ENCODE data around the gene FUT8. TPM values are rescaled to one million over a fixed set of nuclear protein-coding genes. Genes with fewer than 3 reads are reported as not detected.

The FUT8 gene
- total and polyA plus RNA-seq, 4 donors = 1.1 to 14.1 (median 4.0) TPM

DNA sequence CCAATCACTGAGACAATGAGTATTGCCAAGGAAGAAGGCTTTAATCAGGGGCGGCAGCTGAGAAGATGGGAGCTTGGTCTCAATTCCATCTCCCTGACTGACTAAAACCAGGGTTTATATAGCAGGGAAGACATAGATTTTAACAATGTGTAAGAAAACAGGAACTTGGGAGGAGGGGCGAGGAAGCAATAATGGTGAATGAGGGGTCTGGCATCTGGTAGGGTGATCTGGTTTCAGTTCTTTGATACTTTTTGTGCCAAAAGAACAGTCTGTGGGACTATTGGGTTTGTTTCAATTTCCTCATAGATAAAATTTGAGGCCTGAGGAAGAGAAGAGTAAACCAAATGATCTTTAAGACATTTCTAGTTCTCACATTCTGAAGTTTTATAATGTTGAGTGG lies 49.2 kb downstream of the FUT8 start:
- H3K9ac ChIP-seq (ENCODE audit: low read depth in 1 of 2, low read length in 2 of 2) = no peak overlapping the region
- no peak for DNase-seq (ENCODE audit: low spot score)
- H3K27ac ChIP-seq (ENCODE audit: low read depth in 1 of 2, low read length in 2 of 2) = no peak overlapping the region
- H3K4me3 ChIP-seq (ENCODE audit: low read depth in 1 of 3, low read length in 3 of 3) = no peak overlapping the region
- H3K27me3 ChIP-seq (ENCODE audit: control insufficient read depth in 4 of 4, insufficient read depth in 4 of 4, low read length in 3 of 4) = no peaks in the 10 kb centered on the region
- no peaks in the 10 kb centered on the region for H3K9me3 ChIP-seq (ENCODE audit: control insufficient read depth in 4 of 4, low read length in 3 of 4)
- no peaks in the 10 kb centered on the region for H3K4me1 ChIP-seq (ENCODE audit: control insufficient read depth in 4 of 4, insufficient read depth in 4 of 4, low read length in 3 of 4)
- 74% methylated on average over 2 of the region's 2 CpGs for WGBS
- H3K36me3 ChIP-seq (ENCODE audit: control insufficient read depth in 4 of 4, insufficient read depth in 3 of 4, low read depth in 1 of 4, low read length in 3 of 4) = no peaks in the 10 kb centered on the region
- no peak for TF ChIP-seq GABPA (IDR thresholded peaks at IDR 0.05 in 1 of 2, conservative IDR thresholded peaks at IDR 0.05 in 1 of 2)

DNA sequence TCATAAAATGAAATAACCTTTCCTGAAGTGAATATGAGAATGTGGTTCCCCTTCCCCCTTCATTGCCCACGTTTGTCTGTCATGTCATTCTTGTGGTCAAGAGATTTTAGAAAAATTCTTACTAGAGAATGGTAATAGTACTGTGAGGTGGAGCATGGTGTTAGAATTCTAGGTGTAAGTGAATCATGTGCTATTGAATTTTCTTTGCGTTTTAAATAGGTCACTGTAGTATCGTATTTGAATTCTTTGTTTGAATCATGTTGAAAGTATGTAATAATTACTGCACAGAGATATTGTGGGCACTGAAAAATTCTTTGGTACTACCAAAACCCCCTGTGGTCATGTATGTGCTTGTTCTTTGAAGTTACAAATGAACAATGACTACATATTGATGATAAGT lies 49.9 kb downstream of the FUT8 start:
- H3K36me3 ChIP-seq (ENCODE audit: control insufficient read depth in 4 of 4, insufficient read depth in 3 of 4, low read depth in 1 of 4, low read length in 3 of 4) = no peaks in the 10 kb centered on the region
- no peak for DNase-seq (ENCODE audit: low spot score)
- no peak overlapping the region for H3K27ac ChIP-seq (ENCODE audit: low read depth in 1 of 2, low read length in 2 of 2)
- TF ChIP-seq HNF4G (IDR thresholded peaks at IDR 0.05) (no peak), SP1 (IDR thresholded peaks at IDR 0.05) (no peak), GABPA (IDR thresholded peaks at IDR 0.05 in 1 of 2, conservative IDR thresholded peaks at IDR 0.05 in 1 of 2) (no peak), YY1 (IDR thresholded peaks at IDR 0.05) (no peak), RXRA (IDR thresholded peaks at IDR 0.05) (no peak), EGR1 (IDR thresholded peaks at IDR 0.05; ENCODE audit: low read depth in 2 of 2) (no peak)
- TF ChIP-seq, protein P1, sequence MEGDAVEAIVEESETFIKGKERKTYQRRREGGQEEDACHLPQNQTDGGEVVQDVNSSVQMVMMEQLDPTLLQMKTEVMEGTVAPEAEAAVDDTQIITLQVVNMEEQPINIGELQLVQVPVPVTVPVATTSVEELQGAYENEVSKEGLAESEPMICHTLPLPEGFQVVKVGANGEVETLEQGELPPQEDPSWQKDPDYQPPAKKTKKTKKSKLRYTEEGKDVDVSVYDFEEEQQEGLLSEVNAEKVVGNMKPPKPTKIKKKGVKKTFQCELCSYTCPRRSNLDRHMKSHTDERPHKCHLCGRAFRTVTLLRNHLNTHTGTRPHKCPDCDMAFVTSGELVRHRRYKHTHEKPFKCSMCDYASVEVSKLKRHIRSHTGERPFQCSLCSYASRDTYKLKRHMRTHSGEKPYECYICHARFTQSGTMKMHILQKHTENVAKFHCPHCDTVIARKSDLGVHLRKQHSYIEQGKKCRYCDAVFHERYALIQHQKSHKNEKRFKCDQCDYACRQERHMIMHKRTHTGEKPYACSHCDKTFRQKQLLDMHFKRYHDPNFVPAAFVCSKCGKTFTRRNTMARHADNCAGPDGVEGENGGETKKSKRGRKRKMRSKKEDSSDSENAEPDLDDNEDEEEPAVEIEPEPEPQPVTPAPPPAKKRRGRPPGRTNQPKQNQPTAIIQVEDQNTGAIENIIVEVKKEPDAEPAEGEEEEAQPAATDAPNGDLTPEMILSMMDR (IDR thresholded peaks at IDR 0.05; ENCODE audit: low read depth, low read length, missing input control) = no peak
- TF ChIP-seq, protein P2, sequence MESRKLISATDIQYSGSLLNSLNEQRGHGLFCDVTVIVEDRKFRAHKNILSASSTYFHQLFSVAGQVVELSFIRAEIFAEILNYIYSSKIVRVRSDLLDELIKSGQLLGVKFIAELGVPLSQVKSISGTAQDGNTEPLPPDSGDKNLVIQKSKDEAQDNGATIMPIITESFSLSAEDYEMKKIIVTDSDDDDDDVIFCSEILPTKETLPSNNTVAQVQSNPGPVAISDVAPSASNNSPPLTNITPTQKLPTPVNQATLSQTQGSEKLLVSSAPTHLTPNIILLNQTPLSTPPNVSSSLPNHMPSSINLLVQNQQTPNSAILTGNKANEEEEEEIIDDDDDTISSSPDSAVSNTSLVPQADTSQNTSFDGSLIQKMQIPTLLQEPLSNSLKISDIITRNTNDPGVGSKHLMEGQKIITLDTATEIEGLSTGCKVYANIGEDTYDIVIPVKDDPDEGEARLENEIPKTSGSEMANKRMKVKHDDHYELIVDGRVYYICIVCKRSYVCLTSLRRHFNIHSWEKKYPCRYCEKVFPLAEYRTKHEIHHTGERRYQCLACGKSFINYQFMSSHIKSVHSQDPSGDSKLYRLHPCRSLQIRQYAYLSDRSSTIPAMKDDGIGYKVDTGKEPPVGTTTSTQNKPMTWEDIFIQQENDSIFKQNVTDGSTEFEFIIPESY (IDR thresholded peaks at IDR 0.05) = no peak
- TF ChIP-seq, protein P3, sequence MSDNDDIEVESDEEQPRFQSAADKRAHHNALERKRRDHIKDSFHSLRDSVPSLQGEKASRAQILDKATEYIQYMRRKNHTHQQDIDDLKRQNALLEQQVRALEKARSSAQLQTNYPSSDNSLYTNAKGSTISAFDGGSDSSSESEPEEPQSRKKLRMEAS (IDR thresholded peaks at IDR 0.05) = no peak
- TF ChIP-seq, protein P4, sequence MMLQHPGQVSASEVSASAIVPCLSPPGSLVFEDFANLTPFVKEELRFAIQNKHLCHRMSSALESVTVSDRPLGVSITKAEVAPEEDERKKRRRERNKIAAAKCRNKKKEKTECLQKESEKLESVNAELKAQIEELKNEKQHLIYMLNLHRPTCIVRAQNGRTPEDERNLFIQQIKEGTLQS (IDR thresholded peaks at IDR 0.05) = no peak
- H3K4me1 ChIP-seq (ENCODE audit: control insufficient read depth in 4 of 4, insufficient read depth in 4 of 4, low read length in 3 of 4) = no peaks in the 10 kb centered on the region
- H3K27me3 ChIP-seq (ENCODE audit: control insufficient read depth in 4 of 4, insufficient read depth in 4 of 4, low read length in 3 of 4) = no peaks in the 10 kb centered on the region
- no peak overlapping the region for H3K4me3 ChIP-seq (ENCODE audit: low read depth in 1 of 3, low read length in 3 of 3)
- H3K9me3 ChIP-seq (ENCODE audit: control insufficient read depth in 4 of 4, low read length in 3 of 4) = no peaks in the 10 kb centered on the region
- WGBS = 77% methylated on average over 3 of the region's 3 CpGs
- H3K9ac ChIP-seq (ENCODE audit: low read depth in 1 of 2, low read length in 2 of 2) = no peak overlapping the region

DNA sequence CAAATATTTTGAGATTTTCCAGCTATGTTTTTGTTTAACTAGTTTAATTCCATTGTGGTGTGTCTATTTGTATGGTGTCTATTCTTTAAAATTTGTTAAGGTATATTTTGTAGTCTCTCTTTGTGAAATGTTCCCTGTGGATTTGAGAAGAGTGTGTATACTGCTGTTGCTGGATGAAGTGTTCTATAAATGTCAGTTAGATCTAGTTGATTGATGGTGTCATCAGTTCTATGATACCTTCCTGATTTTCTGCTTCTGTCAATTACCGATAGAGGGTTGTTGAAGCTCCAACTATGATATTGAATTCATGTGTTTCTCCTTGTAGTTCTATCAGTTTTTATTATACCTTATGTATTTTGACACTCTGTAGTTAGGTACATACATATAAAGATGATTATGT lies 53.1 kb downstream of the FUT8 start:
- H3K9ac ChIP-seq (ENCODE audit: low read depth in 1 of 2, low read length in 2 of 2) = no peak overlapping the region
- H3K9me3 ChIP-seq (ENCODE audit: control insufficient read depth in 4 of 4, low read length in 3 of 4) = no peaks in the 10 kb centered on the region
- H3K27me3 ChIP-seq (ENCODE audit: control insufficient read depth in 4 of 4, insufficient read depth in 4 of 4, low read length in 3 of 4) = no peaks in the 10 kb centered on the region
- H3K36me3 ChIP-seq (ENCODE audit: control insufficient read depth in 4 of 4, insufficient read depth in 3 of 4, low read depth in 1 of 4, low read length in 3 of 4) = no peaks in the 10 kb centered on the region
- no peak overlapping the region for H3K27ac ChIP-seq (ENCODE audit: low read depth in 1 of 2, low read length in 2 of 2)
- no peak overlapping the region for H3K4me3 ChIP-seq (ENCODE audit: low read depth in 1 of 3, low read length in 3 of 3)
- WGBS = 95% methylated on average over 1 of the region's 1 CpG
- no peaks in the 10 kb centered on the region for H3K4me1 ChIP-seq (ENCODE audit: control insufficient read depth in 4 of 4, insufficient read depth in 4 of 4, low read length in 3 of 4)
- no peak for DNase-seq (ENCODE audit: low spot score)
- TF ChIP-seq NR2F2 (IDR thresholded peaks at IDR 0.05) (no peak), SP1 (IDR thresholded peaks at IDR 0.05) (no peak), HNF4A (conservative IDR thresholded peaks at IDR 0.05) (no peak), EGR1 (IDR thresholded peaks at IDR 0.05; ENCODE audit: low read depth in 2 of 2) (no peak), RXRA (IDR thresholded peaks at IDR 0.05) (no peak), TAF1 (conservative IDR thresholded peaks at IDR 0.05) (no peak)
- TF ChIP-seq, protein P1 (IDR thresholded peaks at IDR 0.05; ENCODE audit: low read depth, low read length, missing input control) = no peak
- TF ChIP-seq, protein P5, sequence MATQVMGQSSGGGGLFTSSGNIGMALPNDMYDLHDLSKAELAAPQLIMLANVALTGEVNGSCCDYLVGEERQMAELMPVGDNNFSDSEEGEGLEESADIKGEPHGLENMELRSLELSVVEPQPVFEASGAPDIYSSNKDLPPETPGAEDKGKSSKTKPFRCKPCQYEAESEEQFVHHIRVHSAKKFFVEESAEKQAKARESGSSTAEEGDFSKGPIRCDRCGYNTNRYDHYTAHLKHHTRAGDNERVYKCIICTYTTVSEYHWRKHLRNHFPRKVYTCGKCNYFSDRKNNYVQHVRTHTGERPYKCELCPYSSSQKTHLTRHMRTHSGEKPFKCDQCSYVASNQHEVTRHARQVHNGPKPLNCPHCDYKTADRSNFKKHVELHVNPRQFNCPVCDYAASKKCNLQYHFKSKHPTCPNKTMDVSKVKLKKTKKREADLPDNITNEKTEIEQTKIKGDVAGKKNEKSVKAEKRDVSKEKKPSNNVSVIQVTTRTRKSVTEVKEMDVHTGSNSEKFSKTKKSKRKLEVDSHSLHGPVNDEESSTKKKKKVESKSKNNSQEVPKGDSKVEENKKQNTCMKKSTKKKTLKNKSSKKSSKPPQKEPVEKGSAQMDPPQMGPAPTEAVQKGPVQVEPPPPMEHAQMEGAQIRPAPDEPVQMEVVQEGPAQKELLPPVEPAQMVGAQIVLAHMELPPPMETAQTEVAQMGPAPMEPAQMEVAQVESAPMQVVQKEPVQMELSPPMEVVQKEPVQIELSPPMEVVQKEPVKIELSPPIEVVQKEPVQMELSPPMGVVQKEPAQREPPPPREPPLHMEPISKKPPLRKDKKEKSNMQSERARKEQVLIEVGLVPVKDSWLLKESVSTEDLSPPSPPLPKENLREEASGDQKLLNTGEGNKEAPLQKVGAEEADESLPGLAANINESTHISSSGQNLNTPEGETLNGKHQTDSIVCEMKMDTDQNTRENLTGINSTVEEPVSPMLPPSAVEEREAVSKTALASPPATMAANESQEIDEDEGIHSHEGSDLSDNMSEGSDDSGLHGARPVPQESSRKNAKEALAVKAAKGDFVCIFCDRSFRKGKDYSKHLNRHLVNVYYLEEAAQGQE (IDR thresholded peaks at IDR 0.05) = no peak
- TF ChIP-seq, protein P3 (IDR thresholded peaks at IDR 0.05) = no peak
- TF ChIP-seq, protein P2 (IDR thresholded peaks at IDR 0.05) = no peak

Data from liver (tissue), 9 donors.